ENCODE data around the gene SETDB1. TPM values are rescaled to one million over a fixed set of nuclear protein-coding genes. Genes with fewer than 3 reads are reported as not detected.
"Not testable (repeated sequence)": the region's sequence is repeated elsewhere in the genome, so short reads cannot be mapped to it uniquely, and the experiment has no call there.

The SETDB1 gene
- 52.2 and 52.4 TPM in 2 replicates for total RNA-seq

DNA sequence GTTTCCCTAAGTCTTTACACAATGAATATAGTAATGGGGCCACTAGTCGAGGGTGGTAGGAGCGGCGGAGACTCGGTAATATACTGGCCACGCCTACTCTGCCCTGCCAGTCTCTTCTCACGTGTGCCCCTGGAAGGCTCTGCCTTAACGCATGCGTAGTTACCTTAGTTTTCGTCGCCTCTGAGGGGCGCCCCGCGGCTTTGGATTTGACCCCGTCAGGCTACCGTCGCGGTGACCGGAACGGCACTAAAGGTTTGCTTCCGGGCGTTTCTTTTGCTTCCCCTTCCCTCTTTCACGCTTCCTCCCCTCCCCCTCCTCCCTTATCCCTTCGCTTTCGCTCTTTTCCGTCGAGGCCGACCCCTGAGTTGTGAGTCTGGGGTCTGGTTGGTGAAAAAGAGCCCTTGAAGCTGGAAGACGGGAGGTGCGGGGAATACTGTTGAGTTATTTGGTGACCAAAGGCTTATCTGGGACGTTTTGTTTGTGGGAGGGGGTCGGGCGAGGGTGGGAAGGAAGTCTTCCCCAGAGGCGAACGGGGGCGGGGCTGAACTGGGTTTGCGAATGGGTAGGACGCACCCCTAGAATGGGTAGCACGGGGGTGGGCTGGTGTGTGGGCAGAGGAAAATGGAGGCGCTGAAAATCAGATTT, at the start of gene SETDB1:
Gene SETDB1, plus strand, starts transcription at position 267 of the 645 bp plus-strand sequence. CDS start 1,352 bp downstream, outside the sequence.
- intact Hi-C loops (cut with micrococcal nuclease): loop anchor here (1.0 to 10.0 kb wide), 7 partner anchors 35 to 365 kb away; partner anchors contain the start of genes ARNT, ENSA and GOLPH3L

DNA sequence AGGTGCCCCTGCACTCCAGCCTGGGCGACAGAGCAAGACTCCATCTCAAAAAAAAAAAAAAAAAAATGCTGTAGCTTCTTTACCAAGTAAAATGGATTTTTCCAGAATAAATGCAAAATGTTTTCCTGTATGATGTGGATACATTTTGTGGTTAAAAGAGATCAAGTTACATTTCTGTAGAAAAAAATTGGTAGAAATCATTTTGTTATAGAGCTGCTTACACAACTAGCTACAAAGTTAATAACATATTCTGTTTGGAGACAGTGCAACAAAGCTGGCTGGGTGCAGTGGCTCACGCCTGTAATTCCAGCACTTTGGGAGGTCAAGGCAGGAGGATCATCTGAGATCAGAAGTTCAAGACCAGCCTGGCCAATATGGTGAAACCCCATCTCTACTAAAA, 47.2 kb upstream of the SETDB1 start:
- intact Hi-C loops (cut with micrococcal nuclease): not testable (repeated sequence)

DNA sequence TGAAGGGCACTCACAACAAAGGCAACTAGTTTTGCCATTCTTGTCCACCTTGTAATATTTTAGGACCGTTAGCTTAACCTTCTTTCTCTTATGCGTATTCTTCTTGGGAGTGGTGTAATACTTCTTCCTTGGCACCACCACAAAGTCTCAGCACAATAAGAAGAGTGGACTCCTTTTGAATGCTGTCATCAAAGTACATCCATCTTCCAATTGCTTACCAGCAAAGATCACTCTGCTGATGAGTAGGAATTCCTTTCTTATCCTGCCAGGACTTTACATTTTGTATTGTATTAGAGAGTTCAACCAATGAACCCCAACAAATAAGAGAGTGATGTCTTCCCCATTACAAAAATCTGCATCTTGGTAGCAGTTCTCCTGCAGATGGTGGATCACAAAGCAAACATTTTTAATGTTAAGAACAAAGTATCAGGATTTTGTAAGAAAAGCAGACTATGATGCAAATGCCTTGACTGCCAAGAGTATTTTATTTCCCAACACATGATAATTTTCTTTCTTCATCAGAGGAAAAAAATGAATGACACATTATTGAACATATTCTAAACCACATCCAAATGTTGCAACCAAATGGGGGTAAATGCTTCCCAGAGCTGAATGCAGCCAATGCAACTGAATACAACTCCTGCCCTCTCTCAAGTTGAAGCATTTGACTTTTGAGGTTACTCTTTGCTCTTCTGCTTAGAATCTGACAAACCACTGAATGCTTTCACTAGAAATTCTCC, 44.7 kb upstream of the SETDB1 start:
- intact Hi-C loops (cut with micrococcal nuclease): no loop called here

DNA sequence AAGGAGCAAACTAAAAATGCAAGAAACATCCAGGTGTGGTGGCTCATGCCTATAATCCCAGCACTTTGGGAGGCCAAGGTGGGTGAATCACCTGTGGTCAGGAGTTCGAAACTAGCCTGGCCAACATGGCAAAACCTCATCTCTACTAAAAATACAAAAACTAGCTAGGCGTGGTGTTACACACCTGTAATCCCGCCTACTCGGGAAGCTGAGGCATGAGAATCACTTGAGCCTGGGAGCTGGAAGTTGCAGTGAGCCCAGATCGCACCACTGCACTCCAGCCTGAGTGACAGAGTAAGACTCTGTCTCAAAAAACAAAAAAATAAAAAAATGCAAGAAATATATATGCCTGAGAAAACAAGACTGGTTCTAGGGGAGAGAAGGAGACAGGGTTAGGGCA, 43.0 kb upstream of the SETDB1 start:
- intact Hi-C loops (cut with micrococcal nuclease): not testable (repeated sequence)

DNA sequence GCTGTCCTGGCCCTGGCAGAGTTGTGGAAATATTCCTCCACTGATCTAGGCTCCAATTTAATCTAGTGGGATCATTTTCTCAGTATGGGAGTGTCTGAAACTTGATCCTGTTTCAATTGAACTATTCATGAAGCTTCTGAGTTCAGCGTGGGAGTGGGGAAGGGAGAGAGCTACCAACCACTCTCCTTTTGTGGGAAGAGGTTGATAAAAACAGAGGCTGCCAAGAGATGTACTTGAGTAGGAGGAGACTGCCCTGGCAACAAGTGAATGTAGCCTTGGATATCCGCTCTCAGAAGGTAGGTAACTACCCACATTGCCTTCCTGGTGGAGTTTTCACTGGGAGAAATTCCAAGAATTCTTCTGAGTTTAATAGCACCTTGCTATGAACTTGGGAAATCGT, 39.1 kb upstream of the SETDB1 start, which contains the start of gene CTXND2:
Gene CTXND2, plus strand, starts transcription at position 119 of the 400 bp plus-strand sequence. CDS start 25,179 bp downstream, outside the sequence.
- intact Hi-C loops (cut with micrococcal nuclease): no loop called here

DNA sequence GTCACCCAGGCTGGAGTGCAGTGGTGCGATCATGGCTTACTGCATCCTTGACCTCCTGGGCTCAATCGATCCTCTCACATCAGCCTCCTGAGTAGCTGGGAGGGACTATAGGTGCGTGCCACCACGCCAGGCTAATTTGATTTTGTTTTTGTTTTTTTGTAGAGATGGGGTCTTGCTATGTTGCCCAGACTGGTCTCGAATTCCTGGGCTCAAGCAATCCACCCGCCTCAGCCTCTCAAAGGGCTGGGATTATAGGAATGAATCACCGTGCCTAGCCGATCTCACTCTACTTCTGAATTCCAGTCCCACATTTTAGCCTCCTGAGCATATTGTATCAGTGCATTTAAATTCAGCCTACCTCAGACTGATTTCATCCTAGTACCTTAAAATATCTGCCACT, 37.4 kb upstream of the SETDB1 start:
- intact Hi-C loops (cut with micrococcal nuclease): no loop called here

DNA sequence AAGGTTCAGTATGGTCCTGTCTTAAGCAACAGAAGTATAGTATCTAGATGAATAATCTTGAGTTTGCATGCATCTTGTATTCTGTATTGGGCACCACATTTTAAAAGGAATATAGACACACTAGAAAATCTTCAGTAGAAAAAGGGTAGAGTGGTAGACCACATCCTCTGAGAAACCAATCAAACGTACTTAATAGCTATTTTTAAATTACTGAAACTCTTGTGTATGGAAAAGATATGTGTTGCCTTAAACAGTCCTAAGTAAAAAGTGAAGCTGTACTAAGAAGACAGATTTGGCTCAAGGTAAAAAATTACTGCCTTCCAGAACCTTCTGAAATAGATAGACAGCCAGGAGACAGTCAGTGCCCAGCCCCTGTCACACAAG, 36.1 kb upstream of the SETDB1 start:
- intact Hi-C loops (cut with micrococcal nuclease): loop anchor here (2.0 to 10.0 kb wide), 3 partner anchors 13 to 125 kb away; partner anchors contain the start of genes ARNT, CTSS and SETDB1

DNA sequence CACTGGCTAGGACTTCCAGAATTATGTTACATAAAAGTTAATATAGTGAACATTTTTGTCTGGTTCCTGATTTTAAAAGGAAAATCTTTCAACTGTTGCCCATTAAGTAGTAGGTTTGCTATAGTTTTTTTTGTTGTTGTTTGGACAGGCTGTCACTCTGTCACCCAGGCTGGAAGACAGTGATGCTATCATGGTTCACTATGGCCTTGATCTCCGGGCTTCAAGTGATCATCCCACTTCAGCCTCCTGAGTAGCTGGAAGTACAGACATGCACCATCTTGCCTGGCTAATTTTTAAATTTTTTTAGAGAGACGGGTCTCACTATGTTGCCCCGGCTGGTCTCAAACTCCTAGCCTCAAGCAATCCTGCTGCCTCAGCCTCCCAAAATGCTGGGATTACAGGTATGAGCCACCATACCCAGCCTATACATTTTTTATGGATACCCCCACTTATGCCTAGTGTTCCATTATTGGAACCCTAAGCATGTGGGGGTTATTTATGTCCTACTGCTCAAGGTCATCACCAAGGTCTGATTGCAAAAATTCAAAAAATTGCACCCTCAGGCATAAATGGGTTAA, 32.7 kb upstream of the SETDB1 start:
- intact Hi-C loops (cut with micrococcal nuclease): loop anchor here (10.0 kb wide), 1 partner anchor 129 kb away; the partner anchor contains the start of gene CTSS

DNA sequence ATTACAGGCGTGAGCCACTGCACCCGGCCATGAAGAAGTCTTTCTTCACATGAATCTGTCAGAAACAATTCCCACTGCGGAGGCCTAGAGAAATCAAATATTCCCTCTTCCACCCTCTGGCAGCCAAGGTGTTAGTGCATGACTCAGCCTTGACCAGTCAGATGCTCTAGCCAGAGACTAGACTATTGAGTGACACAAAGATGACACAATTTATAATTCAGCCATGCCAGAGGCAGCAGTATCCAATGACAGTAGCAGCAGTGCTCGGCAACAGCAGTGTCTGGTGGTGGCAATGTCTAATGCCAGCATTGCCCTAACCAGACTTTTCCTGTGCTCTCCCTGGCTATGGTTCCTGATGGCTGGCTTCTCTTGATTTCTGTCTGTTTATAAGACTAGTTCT, 30.5 kb upstream of the SETDB1 start:
- intact Hi-C loops (cut with micrococcal nuclease): loop anchor here (10.0 kb wide), 1 partner anchor 131 kb away; the partner anchor contains the start of gene CTSS

DNA sequence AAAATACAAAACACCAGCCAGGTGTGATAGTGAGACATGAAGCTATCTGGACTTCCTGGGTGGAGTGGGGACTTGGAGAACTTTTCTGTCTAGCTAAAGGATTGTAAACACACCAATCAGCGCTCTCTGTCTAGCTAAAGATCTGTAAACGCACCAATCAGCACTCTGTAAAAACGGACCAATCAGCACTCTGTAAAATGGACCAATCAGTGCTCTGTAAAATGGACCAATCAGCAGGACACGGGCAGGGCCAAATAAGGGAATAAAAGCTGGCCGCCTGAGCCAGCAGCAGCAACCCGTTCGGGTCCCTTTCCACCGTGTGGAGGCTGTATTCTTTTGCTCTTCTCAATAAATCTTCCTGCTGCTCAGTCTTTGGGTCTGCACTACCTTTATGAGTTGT, 26.4 kb upstream of the SETDB1 start:
- intact Hi-C loops (cut with micrococcal nuclease): loop anchor here (10.0 kb wide), 1 partner anchor 135 kb away; the partner anchor contains the start of gene CTSS

DNA sequence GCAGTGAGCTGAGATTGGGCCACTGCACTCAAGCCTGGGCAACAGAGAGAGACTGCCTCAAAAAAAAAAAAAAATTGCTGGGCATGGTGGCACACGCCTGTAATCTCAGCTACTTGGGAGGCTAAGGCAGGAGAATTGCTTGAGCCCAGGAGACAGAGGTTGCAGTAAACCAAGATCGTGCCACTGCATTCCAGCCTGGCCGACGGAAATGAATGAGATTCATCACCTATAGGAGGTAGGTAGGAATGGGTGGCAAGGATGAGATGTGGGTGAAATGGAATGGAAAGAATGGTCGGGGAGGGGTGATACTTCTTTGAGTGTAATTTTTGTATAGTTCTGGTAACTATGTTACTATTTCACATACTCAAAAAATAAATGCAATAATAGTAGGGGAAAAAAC, 23.8 kb upstream of the SETDB1 start:
- intact Hi-C loops (cut with micrococcal nuclease): no loop called here

DNA sequence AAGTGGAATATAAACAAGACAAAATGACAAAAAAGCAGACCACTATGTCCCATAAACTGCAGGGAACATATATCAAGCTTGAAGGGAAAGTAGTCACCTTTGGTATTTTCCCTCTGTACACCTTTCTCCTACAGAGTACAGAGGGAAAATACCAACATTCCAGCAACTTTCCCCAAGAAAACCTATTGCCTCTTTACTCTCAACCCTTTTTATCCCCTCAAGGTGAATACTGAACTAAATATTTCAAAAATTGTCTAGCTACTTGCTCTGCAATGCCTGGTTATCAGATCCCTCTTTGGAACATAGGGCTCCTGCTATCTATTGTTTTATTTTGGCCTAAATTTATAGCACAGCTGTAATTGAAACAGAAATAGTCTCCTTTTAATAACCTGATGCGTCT, 23.4 kb upstream of the SETDB1 start:
- intact Hi-C loops (cut with micrococcal nuclease): no loop called here

DNA sequence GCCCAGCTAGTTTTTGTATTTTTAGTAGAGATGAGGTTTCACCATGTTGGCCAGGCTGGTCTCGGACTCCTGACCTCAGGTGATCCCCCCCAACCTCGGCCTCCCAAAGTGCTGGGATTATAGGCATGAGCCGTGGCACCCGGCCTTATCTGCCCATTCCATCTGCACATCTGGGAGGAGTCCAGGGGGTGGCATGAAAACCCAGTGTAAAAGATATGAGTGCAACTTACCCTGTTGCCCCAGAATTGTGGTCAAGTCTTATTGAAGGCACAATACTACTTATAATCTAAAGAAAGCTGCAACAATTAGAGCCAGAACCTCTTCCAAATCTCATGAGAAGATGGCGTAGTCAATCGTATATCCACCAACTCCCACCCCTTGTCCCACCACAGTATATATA, 20.9 kb upstream of the SETDB1 start:
- intact Hi-C loops (cut with micrococcal nuclease): no loop called here

DNA sequence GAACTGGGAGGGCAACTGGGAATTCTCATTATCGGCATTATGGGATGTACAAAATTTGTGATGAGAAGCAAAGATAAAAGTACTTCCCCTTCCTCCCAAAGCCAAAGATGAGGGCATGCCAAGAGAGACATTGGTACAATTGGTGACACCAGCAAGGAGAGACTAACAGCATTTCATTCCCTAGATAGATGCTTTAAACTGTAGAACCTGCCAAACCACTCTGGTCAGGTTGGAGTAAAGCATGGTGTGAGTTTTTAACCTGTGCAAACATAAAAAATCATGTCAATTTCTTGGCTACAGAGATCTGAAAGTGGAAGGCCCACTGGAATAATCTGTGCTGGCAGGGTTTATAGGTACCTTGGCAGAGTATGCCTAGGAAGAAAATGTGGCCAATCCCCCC, 19.8 kb upstream of the SETDB1 start:
- intact Hi-C loops (cut with micrococcal nuclease): no loop called here

DNA sequence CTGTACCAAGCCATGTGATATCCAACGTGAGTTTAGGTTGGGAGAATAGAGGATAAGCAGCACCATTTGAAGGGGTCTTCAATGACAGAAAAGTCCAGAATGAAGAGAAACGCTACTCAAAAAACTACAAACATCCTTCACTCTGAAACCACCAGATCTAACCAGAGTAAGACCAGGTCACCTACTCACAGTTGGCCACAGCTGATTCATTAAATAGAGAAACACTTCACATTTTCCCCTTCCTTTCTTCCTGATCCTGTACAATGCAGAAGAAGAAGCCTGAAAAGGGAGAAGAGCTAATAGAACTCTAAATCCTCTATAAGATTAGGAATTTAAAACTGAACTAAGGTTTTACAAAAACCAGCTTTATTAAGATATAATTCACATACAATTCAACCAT, 19.4 kb upstream of the SETDB1 start:
- intact Hi-C loops (cut with micrococcal nuclease): no loop called here

DNA sequence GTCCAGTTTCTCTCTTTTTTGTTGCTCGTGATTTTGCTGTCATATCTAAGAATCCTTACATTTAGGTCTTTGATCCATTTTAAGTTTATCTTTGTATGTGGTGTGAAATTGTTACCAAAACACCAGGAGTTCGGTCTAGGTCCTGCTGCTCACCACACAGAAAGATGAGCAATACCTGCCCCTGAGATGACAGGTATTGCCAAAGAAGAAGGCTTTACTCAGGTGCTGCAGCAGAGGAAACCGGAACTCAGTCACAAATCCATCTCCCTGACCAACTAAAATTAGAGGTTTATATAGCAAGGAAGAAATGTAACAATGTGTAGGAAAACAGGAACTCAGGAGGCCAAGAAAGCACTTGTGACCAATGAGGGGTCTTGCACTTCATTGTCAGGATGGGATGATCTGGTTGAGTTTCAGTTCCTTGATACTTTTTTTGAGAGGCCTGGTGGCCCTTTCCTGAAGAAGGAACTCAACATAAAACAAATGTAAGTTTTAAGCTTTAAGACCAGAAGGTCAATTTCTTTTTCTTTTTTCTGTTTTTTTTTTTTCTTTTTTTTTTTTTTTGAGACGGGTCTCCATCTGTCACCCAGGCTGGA, 16.5 kb upstream of the SETDB1 start:
- intact Hi-C loops (cut with micrococcal nuclease): no loop called here

DNA sequence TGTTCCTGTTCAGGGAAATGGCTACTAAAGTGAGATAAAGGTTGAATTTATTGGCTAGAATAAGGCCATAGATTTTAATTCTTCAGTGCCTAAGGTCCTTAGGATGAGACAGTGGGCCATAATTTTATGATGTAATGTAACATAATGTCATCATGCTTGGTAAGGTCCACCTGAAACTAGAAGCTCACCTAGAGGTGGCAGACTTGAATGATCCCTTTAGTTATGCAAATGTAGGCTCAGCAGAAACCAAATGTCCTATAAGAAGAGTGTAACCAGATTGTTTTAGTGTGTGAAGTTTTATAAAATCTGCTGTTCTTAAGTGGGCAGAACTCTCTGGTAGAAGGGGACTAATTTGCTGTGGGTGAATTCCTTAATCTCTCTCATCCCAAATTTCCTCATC, 13.5 kb upstream of the SETDB1 start:
- intact Hi-C loops (cut with micrococcal nuclease): no loop called here

DNA sequence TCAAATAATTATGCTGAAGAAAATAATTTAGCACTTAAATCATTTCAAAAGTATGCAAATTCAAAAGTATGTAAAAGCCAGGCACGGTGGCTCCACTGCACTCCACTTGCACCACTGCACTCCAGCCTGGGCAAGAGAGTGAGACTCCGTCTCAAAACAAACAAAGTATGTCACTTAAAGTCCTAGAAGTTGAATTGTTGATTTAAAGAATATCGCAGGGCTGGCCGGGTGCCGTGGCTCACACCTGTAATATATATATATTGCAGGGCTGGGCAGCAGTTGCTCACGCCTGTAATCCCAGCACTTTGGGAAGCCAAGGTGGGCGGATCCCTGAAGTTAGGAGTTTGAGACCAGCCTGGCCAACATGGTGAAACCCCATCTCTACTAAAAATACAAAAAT, 8.8 kb upstream of the SETDB1 start:
- intact Hi-C loops (cut with micrococcal nuclease): no loop called here

DNA sequence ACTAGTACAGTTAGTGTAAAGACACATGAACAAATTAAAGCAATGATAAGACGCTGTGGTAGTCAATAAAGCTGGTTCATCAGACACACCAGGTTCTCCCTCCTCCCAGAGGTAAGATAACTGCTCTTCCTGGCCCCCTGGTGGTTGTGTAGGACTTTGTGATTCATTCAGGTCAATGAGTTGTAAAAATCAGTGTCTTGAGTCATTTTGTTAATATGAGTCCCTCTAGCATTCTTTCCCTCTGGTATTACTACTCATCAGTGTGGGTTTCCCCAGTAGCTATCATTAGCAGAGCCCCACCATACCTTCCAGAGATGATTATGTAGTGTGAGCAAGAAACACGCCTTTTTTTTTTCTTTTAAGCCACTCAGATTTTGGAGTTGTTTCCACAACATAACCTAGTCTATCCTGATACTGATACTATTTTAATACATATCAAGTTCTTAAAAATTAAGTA, 3.6 kb upstream of the SETDB1 start:
- intact Hi-C loops (cut with micrococcal nuclease): loop anchor here (5.0 to 10.0 kb wide), 3 partner anchors 78 to 298 kb away; partner anchors contain the start of genes CTSS and ENSA

DNA sequence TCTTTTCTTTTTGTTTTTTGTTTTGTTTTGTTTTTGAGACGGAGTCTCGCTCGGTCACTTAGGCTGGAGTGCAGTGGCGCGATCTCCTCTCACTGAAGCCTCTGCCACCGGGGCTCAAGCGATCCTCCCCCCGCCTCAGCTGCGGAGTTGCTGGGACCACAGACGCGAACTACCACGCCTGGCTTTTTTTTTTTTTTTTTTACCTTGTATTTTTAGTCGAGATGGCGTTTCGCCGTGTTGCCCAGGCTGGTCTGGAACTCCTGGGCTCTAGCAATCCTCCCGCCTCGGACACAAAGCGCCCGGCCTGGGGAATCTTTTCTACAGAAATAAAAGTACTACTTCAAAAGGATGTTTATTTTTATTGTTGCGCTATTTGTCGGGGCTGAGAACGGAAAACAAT, 1.1 kb upstream of the SETDB1 start:
- intact Hi-C loops (cut with micrococcal nuclease): loop anchor here (5.0 to 10.0 kb wide), 4 partner anchors 52 to 300 kb away; partner anchors contain the start of genes ENSA and GOLPH3L

DNA sequence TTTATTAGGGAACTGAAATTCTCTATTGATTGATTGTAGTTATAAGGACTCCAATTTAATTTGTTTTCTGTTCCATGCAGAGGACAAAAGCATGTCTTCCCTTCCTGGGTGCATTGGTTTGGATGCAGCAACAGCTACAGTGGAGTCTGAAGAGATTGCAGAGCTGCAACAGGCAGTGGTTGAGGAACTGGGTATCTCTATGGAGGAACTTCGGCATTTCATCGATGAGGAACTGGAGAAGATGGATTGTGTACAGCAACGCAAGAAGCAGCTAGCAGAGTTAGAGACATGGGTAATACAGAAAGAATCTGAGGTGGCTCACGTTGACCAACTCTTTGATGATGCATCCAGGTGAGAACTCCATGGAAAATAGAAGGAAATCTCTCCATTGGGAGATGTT, 1.5 kb downstream of the SETDB1 start:
- intact Hi-C loops (cut with micrococcal nuclease): loop anchor here (2.0 to 10.0 kb wide), 6 partner anchors 37 to 367 kb away; partner anchors contain the start of genes ENSA and GOLPH3L
